ENCODE results near the gene XIAP. TPM values are rescaled to one million over a fixed set of nuclear protein-coding genes. Genes with fewer than 3 reads are reported as not detected.

XIAP gene
- total RNA-seq, 4 donors from 2014 or later, result 15.1 to 60.3 (median 41.2) TPM

DNA sequence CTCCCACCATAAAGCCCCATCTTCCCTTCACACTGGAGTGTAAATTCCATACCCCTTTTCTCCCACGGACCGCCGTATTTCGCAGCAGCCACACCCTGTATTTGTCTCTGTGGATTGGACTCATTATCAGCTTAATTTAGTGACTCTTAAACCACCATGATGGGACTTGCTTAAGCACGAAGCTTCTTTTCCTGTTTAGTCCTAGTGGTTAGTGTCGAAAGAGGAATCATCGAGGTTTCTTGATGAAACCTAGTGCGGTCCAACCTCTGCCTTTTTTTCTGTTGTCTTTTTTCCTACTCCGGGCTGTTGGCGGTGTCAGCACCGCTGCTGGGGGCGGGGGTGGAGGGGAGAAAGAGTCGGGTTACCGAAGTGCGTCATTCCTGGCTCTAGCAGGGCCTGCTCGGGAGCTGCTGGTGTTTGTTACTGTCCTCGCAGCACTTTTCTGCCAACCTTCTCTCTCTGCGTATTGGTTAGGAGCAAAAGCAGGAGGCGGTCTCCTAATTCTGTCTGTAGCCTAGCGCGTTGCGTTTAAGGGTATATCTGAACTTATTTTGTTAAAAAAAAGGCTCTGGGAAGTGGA lies 103.0 kb downstream of the XIAP start:
- no peaks in the 10 kb centered on the region for H3K27me3 ChIP-seq
- WGBS, 2 donors (ENCODE audit: low coverage in 1 of 2), result 39% methylated on average over 22 of the region's 22 CpGs; no CpG with 5 or more reads in 1 of the 2 donors
- H3K36me3 ChIP-seq, result no peaks in the 10 kb centered on the region
- peak overlapping the region; percentile 94 to 99 (median 99) for H3K27ac ChIP-seq
- DNase-seq, result peak; percentile 89
- peaks cover 0 to 17% (median 0%) of the 10 kb centered on the region in 4 donors for H3K4me1 ChIP-seq
- intact Hi-C loops (cut with DNase I; ENCODE audit: low total_unique reads), result no loop called here
- in situ Hi-C loops (cut with MboI; ENCODE audit: low pct_ligation_motif_present in 1 of 4, low pct_unique_long_range_greater_than_20kb in 1 of 4, low sequenced_read_pairs in 3 of 4), result no loop called here
- no peaks in the 10 kb centered on the region for H3K9me3 ChIP-seq
- TF ChIP-seq EP300 (IDR thresholded peaks at IDR 0.05; ENCODE audit: low read depth) (no peak), POLR2AphosphoS5 (IDR thresholded peaks at IDR 0.05) (peak; percentile 67 to 89 (median 89)), POLR2A (IDR thresholded peaks at IDR 0.05) (peak; percentile 85)
- TF ChIP-seq, protein P1, sequence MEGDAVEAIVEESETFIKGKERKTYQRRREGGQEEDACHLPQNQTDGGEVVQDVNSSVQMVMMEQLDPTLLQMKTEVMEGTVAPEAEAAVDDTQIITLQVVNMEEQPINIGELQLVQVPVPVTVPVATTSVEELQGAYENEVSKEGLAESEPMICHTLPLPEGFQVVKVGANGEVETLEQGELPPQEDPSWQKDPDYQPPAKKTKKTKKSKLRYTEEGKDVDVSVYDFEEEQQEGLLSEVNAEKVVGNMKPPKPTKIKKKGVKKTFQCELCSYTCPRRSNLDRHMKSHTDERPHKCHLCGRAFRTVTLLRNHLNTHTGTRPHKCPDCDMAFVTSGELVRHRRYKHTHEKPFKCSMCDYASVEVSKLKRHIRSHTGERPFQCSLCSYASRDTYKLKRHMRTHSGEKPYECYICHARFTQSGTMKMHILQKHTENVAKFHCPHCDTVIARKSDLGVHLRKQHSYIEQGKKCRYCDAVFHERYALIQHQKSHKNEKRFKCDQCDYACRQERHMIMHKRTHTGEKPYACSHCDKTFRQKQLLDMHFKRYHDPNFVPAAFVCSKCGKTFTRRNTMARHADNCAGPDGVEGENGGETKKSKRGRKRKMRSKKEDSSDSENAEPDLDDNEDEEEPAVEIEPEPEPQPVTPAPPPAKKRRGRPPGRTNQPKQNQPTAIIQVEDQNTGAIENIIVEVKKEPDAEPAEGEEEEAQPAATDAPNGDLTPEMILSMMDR (IDR thresholded peaks at IDR 0.05), result no peak
- peak overlapping the region; percentile 15 to 91 (median 72) for H3K4me3 ChIP-seq

Small RNA genes within 50 kb of the gene (small RNA-seq; reads per million reads assigned to genes)
- gene RF00019 (0 reads per million in 4 donors), gene RN7SL190P (0 reads per million in 4 donors), gene RNU6-122P (0 reads per million in 4 donors)

Other genes with a start within 250 kb of the XIAP start
- 100 to 1,000 TPM in 2 of 4 donors, 10 to 100 TPM in 2; 49.4 to 149 (median 114) TPM for gene THOC2, start 127.0 kb upstream of the XIAP start, total RNA-seq
- gene STAG2, start 101.7 kb downstream of the XIAP start, total RNA-seq, result 100 to 1,000 TPM in 1 of 4 donors, 10 to 100 TPM in 3; 20.7 to 103 (median 79.5) TPM

Data from transverse colon (tissue), 4 donors.